HL-60/S4 treated with phorbol 12-myristate 13-acetate at 8.2 ng/mL for 4 days and 3 days (cell line): Measurements from ENCODE around the gene DLG3.
"Not testable (repeated sequence)": the region's sequence is repeated elsewhere in the genome, so short reads cannot be mapped to it uniquely, and the experiment has no call there.

Experiments used
- in situ Hi-C: fragments of 300-500 bp; cut with MboI; formaldehyde crosslinking; loops from 2 replicates; pipeline ENCODE4 v1.15.0; 2022; ENCODE audit warnings: low sequenced_read_pairs

The DLG3 gene

DNA sequence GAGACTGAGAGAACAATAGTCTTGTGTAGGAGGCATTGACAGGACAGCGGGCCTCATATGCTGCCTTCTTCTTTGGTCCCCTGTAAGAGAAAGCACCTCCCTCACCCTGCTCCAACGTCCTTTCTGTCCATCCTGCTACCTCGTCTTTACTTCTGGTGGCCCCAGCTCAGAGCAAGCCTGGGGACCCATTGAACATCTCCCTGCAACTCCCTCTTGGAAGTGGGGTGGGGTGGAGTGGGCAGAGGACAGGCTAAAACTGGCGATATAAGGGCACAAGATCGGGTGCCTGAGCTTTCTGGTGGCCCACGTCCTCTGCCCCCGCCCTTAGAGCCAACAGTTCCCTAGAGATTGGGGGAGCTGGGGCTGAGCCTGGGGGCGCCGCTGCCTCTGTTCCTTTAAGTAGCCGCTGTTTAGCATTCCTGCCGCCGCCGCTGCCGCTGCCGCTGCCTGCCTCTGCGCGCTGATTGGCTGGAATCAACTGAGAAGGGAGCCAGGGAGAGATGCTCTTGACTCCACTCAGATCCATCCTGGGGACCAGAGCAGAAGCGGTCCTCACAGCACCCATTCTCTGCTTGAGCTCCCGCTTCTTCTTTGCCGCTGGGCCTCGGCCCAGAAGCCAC lies at the start of gene DLG3:
Gene DLG3, plus strand, starts transcription at position 510 of the 620 bp plus-strand sequence. CDS start 367 bp downstream, outside the sequence.
- in situ Hi-C loops = no loop called here

DNA sequence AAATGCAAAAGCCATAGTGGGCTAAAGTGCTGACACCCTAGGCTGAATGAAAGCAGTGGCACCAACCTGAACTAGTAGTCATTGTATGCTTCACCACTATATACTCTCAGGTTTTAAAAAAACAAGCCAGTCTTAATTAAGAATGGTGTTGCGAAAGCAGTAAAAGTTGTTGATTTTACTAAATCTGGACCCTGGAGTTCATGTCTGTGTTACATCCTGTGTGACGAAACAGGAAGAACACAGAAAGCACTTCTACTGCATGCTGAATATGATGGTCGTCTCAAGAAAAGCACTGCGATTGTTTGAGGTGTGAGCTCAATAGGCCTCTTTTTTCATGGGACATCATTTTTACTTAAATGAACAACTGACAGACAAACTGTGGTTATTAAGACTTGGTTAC lies 45.7 kb upstream of the DLG3 start:
- in situ Hi-C loops = no loop called here

DNA sequence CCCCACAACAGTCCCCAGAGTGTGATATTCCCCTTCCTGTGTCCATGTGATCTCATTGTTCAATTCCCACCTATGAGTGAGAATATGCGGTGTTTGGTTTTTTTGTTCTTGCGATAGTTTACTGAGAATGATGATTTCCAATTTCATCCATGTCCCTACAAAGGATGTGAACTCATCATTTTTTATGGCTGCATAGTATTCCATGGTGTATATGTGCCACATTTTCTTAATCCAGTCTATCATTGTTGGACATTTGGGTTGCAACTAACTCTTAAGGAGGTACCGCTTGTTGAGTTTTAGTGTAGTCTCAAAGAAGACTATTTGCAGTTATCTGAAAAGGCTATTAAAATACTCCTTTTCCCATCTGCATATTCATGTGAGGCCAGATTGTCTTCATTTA lies 44.5 kb upstream of the DLG3 start:
- in situ Hi-C loops = not testable (repeated sequence)

DNA sequence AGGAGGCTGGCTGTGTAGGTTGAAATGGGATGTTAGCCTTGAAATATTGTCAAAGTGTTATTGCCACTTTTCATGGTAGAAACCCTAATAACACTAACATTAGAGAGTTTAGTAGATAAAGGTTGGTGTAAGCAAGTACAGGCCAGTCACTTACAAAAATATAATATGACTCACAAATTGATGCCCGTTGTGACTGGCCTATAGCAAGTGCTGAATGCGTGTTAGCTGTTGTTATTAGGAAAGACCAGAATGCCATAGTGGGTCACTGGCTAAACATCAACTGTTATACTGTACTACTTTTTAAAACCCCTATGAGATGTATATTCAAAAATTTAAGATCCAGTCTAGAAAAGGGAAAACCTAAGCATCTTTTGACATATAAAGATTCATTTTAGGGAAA lies 41.9 kb upstream of the DLG3 start:
- in situ Hi-C loops = no loop called here

DNA sequence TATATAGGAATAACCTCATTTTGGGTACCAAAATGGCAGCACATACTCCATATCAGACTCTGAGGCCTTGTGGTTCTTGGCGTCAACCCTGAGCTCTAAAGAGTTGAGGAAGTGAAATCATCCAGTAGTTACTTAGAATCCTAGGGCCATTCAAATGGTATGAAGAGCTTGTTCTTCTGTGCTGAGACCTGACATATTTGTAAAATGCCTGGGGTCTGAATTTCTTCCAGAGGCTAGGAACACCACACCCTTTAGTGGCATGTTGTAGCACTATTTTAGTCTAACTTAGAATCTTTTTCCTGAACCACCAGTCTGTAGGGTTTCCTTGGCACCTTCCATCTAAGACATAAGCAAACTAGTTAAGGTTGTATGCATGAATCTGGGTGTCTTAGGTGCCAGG lies 39.6 kb upstream of the DLG3 start:
- in situ Hi-C loops = no loop called here

DNA sequence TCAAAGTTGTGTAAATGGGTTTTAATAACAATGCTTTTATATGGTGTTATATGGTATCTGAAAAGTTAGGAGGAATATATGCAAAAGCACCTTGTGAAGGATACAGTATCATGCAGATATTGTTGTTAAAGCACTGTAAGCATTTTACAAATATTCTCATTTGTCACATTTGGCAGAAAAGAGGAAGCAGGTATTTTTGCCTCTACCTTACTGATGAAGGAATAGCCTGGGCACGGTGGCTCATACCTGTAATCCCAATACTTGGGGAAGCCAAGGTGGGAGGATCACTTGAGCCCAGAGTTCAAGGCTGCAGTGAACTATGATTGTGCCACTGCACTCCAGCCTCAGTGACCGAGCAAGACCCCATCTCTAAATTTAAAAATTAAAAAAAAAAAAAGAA lies 33.7 kb upstream of the DLG3 start:
- in situ Hi-C loops = no loop called here

DNA sequence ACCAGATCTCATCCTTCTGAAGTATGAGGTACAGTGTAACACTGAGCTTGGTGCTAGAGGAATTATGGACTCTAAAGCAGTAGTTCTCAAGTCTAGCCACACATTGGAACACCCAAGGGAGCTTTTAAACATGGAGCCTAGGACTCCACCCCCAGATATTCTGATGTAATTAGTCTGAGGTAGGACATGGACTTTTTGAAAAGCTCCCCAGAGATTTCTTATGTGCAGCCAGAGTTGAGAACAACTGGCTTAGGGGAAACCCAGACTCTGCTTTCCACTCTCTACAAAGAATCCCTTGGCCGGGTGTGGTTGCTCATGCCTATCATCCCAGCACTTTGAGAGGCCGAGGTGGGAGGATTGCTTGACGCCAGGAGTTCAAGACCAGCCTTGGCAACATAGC lies 33.2 kb upstream of the DLG3 start:
- in situ Hi-C loops = no loop called here

DNA sequence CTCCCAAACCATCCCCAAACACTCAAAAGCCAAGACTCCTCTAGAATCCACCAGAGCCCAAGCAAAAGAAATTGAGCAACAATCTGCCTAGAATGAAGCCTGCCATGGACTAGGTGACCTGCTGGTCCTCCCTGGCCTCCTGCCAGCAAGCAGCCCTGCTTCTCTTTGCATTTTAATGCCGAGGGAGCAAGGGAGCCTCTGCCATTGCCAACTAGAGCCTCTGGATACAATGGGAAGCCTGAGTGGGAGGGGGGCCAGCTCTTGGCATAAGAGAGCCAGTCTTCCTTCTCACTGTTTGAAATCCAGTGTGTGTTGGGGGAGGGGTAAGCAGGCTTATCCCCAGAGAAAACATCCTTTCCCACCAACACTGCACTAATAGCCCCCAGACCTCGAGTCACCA lies 23.0 kb upstream of the DLG3 start:
- in situ Hi-C loops = no loop called here

DNA sequence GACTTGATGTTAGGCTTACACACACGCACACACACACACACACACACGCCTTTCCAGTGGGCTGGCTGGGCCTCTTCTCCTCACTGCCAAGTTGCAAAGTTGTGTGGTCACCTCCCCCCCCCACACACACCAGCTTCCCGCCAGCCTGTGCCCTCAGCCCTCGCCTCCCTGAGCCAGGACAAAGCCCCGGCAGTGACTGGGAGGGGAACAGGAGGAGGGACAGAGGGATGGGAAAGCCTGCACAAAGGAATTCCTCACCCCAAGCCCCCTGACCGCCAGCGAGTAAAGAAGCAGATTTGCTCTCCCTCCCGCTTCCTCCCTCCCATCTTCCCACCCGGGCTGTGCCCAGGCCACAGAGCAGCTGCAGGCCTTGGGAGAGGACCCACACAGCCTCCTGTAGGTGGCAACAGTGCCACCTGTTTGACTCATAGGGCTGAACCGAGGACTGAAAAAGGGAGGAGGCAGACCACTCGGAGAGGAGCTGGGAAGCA lies 21.7 kb upstream of the DLG3 start, which contains the start of gene GDPD2:
Gene GDPD2, plus strand, starts transcription at position 464 of the 491 bp plus-strand sequence. CDS start 1,671 bp downstream, outside the sequence.
- in situ Hi-C loops = no loop called here

DNA sequence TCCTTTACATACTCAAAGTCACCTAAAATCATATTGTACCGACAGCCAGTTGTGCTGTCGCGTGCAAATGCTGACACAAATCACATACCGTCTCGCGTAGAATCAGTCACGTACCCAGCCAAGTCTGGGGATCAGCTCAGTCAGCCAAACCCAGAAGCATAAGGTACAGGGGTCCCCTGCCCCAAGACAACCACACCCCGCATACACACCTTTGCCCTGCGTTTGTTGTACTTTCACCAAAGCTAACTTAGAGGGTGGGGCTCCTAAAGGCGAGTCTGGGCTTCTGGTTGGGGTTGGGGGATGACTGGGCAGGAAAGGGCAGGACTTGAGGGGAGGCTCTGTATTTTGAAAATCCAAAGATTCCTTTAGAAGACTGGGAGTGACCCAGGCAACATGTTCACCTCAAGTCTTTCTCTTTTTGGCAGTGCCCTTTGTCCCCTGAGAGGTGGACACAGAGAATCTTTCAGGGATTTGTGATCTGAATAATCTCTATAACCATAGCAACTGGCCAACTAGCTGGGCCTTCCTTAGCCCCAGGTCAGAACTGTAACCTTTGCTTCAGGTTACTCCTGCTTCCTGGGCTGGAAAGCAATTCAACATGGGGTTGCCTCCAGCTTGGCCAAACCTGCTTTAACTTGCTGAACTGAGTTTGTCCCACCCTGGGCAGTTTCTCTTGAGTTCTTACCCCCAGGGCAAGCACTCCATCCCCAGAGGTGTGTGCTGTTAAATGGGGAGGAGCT lies 20.5 kb upstream of the DLG3 start:
- in situ Hi-C loops = no loop called here

DNA sequence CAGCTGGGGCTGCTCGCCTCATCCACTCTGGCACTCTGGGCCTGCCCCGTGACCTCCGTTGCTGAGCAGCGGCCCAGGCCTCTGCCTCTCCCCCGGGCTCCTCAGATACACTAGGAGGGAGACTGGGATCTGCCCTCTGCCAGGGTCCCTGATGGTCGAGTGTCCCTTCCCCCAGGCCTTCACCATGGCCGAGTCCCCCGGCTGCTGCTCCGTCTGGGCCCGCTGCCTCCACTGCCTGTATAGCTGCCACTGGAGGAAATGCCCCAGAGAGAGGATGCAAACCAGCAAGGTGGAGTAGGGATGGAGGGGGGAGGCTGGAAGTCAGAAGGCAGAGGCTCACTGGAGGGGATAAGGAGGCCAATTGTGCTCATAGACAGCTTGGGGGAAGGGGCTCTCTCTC lies 19.8 kb upstream of the DLG3 start:
- in situ Hi-C loops = no loop called here

DNA sequence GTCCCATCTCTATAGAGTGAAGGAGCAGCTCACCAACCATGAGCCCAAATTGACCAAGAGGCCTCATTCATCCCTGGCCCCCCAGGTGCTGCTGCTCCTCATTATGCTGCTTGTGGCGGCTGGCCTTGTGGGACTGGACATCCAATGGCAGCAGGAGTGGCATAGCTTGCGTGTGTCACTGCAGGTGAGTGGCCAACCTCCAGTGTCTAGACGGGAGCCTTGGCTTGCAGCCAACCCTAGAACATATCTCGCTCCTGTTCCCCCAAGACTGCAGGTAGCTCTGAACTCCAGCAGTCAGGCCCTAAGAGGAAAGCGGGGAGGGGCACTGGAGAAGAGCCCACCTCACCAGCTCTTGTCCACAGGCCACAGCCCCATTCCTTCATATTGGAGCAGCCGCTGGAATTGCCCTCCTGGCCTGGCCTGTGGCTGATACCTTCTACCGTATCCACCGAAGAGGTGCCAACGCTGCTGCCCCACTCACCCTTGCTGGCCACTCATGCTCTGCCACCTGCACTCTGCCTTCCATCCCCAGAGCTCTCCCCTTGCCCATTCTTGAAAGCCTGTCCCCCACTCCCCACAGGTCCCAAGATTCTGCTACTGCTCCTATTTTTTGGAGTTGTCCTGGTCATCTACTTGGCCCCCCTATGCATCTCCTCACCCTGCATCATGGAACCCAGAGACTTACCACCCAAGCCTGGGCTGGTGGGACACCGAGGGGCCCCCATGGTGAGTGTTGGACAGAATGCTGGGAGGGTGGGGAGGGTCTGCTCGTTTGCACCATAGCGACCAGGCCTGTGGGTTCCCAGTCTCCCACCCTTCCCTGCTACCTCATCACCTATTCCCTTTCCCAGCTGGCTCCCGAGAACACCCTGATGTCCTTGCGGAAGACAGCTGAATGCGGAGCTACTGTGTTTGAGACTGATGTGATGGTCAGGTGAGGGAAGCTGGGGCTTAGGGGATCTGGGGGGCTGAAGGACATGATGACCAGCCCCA lies 18.1 kb upstream of the DLG3 start:
- in situ Hi-C loops = no loop called here

DNA sequence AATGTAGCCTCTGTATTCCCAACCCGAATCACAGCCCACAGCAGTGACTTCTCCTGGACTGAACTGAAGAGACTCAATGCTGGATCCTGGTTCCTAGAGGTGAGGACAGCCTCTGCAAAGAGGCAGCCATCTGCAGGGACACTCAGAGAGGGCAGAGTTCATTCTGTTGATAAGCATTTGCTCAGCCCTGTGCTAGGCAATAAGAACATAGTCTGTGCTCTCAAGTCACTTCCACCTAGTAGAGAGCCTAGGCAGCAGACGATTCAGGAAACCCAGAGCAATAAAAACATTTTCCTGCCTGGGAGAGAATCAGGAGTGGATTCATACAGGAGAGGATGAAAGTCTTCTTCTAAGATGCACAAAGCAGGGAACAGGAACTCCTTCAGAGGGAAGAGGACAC lies 17.3 kb upstream of the DLG3 start:
- in situ Hi-C loops = no loop called here

DNA sequence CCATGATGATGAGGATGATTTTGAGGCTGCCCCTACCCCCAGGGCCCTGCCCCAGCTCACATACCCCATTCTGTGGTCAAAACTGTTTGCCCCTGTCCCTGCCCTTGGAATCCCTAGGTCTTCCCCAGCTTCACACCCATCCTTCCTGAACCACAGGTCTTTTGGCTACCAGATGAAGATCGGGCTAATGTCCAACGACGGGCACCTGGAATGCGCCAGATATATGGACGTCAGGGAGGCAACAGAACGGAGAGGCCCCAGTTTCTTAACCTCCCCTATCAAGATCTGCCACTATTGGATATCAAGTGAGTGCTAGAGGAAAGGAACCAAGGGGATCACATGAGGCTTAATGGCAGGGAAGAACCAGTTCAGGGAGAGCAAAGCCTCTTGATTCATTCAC lies 14.9 kb upstream of the DLG3 start:
- in situ Hi-C loops = no loop called here

DNA sequence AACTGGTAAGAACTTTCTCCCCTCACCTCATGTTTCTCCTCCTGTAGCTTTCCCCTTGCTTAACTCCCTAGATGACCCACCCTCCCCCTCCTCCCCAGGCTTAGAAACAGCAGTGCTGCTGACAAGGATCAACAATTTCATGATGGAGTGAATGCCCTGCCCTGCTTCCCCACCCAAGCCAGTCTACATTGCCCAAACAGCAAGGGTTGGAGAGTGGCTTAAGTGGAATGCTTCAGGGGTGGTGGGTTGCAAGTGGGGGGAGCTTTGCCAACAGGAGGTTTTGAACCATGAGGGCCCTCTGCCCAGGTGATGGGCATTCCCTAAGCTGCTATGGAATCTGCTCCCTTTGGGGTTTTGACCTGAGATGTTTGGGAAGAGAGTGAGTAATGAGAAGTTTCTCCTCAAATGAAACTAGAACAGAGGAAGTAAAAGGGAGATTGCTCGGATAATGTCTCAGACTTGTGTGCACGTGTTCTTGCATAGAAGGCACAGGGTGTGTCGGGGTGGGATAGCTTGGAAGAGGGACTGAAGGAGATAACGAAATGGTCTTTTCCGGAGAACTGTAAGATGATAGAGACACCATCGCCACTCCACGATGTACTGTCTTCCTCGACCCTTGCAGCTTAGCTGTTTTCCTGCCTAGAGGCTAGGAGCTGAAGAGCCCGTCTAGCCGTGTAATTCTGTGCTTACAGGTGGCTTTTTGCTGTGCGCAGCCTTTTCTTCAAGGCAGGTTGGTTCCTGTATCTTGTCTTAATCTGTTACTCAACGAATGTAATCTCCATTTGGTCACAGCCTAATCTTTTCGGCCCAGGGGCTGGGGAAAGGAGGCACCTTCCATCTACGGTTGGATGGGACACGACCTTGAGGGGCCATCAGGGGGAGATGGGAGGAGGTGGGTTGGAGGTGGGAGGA lies 11.4 kb upstream of the DLG3 start:
- in situ Hi-C loops = no loop called here

DNA sequence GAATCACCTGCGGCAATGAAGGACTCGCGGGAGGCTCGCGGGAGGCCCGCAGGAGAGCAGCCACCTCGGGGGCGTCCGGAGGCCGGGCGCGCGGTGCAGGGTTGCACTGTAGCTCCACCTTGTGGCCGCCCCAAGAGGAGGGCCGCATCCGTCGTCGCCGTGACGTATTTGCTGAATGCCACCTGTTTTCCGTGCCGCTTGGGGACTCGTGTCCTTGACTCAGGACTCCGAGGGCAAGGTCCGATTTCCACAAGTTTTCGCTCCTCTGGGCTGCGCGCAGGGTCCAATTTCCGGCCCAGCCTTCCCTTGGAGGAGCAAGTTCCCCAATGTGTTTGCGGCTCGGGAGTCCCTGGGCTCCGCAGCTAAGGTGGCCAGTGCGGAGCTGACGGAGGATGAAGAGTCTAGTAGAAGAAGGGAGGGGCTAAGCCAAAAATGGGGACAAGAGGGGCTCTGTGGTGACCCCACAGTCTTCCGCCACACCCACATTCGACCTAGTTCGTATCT lies 10.7 kb upstream of the DLG3 start:
- in situ Hi-C loops = no loop called here

DNA sequence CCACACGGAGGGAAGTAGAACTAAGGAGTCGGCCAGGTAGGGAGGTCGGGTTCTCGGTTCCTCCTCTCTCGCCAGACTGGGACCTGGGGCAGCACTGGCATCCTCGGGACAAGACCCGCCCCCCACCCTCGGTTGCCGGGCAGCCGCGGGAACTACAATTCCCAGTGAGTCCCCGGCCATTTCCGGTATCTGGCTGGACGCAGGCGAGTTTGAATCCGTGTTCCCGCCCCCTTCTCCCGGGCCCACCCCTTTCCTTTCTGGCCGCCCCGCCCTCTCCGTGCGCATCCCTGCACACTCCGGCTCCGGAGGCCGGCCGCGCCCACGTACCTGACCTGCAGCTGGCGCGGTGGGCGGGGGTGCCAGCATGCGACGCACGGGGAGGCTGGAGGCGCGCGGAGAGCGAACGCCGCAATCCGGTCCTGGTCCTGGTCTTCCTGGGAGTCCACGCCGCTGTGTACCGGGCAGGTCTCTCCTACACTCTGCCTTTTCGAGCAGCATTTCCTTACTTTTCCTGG lies 10.2 kb upstream of the DLG3 start:
- in situ Hi-C loops = no loop called here

DNA sequence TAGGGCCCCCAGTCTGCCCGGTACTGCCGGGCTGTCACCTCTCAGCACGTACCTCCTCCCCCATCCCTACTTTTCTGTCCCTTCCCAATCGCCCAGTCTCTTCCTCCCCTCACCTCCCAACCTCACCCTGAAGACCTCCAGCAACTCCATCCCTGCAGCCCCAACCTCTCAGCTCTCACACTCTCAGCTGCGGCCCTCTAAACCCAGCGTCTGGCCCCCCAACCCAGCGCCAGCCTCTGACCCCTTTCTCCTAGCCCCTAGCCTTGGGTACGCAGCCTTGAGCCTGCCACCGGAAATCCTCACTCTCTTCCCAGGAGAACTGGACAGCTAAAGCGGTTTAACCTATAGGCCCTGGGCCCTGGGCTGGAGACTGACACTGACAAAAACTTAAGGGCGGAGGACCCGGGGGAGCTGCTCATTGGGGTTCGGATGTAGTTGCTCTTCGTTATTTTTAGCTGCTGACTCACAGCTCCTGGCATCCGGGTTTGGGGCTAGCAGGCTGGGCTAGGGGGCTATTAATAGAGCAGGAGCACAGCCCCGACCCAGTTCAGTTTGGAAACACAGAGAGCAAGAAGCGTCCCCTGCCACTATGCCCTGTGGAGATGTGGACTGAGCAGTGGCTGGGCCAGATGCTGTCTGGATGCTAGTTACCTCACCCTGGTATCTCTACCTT lies 9.6 kb upstream of the DLG3 start:
- in situ Hi-C loops = no loop called here

DNA sequence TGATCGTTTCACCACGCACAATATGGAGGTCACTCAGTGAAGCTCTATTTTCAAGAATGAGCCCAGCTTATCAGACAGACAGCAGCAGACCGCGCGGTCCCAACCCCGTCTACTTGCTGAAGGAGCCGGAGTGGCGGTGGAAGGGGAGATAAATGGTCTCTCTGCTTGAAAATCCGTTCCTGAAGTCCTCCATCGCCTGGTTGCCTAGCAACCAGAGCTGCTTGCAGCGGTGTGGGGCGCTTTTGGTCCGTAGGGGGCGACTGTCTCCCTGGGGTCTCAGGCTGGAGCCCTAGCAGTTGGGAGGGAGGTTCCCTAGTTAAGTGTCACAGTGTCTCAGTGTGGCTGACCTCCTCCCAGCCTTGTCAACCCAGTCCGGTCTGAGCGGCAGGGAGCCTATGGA lies 8.3 kb upstream of the DLG3 start:
- in situ Hi-C loops = no loop called here
